ENCODE results near the gene PSMC3.

The PSMC3 gene

GRCh38 chr11:47375546-47376085 lies 50.6 kb downstream of the PSMC3 start:
- no peak for DNase-seq (ENCODE audit: low read depth)

GRCh38 chr11:47375020-47375419 lies 51.2 kb downstream of the PSMC3 start:
- no peak for DNase-seq (ENCODE audit: low read depth)

- no peak for DNase-seq (ENCODE audit: low read depth)
Observed at GRCh38 chr11:47374720-47375019, 51.6 kb downstream of the PSMC3 start.

- peak; percentile 69 for DNase-seq (ENCODE audit: low read depth)
Observed at GRCh38 chr11:47373876-47374719, 52.1 kb downstream of the PSMC3 start.

GRCh38 chr11:47372422-47372821 lies 53.8 kb downstream of the PSMC3 start:
- no peak for DNase-seq (ENCODE audit: low read depth)

GRCh38 chr11:47369676-47370075 lies 56.6 kb downstream of the PSMC3 start:
- DNase-seq (ENCODE audit: low read depth) = no peak
